HG03342 (cell line): ENCODE results near the gene NME5.
"Not testable (repeated sequence)": the region's sequence is repeated elsewhere in the genome, so short reads cannot be mapped to it uniquely, and the experiment has no call there.

ENCODE experiments used
- ATAC-seq: cut with Tn5 transposase; IDR thresholded peaks from one replicate; pipeline ENCODE4 v1.9.1; 2021; ENCODE audit warnings: mild to moderate bottlenecking, moderate library complexity; ENCODE audit not compliant: unreplicated experiment

The NME5 gene

GRCh38 chr5:138083702-138084101 is 55.5 kb downstream of the NME5 start, which contains the start of gene WNT8A:
WNT8A (plus strand) TSS chr5:138084033; CDS start chr5:138084128, 95 bp downstream.
- no peak for ATAC-seq

DNA sequence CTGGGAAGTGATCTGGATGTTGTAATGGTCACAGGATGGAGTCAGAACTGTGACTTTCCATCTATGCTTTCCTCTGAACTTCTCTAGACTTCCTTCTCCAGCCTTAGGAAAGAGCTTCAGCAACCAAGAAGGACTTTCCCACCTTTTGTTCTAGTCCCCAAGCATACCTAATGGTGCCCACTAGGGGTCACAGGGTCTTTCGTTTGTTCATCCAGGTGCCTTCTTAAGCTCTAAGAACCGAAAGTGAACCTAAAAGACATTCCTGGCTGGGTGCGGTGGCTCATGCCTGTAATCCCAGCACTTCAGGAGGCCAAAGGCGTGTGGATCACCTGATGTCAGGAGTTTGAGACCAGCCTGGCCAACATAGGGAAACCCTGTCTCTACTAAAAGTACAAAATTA is 57.2 kb downstream of the NME5 start:
- ATAC-seq, result no peak

DNA sequence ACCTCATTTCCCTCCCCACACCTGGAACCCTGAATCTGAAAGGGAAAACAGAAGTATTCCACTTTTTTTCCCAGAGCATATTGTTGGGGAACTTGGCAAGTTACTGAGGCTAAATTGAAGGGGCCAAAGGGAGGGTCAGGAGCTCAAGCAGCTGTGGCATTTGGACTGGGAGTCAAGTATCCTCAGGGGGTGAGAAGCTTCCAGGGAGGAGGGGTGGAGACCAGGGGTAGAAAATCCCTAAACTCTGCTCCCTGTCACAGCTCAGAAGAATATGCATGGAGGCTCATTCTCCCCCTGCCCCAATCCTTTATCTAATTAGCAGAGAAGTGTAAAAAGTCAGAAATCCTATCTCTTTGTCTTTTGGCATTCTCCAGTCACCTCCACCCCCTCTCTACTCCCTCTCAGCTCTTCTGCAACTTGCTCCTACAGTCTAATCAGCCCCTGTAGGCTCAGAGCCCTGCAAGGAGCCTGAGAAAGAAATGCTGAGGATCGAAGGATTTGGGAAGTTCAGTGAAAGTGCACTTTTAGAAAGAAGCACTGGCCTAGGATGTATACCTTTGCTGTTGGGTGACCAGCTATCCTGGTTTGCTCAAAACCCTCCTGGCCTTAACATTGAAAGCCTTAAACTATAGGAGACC is 61.1 kb downstream of the NME5 start:
- no peak for ATAC-seq

- no peak for ATAC-seq
Observed at GRCh38 chr5:138077064-138077696, 62.0 kb downstream of the NME5 start.

DNA sequence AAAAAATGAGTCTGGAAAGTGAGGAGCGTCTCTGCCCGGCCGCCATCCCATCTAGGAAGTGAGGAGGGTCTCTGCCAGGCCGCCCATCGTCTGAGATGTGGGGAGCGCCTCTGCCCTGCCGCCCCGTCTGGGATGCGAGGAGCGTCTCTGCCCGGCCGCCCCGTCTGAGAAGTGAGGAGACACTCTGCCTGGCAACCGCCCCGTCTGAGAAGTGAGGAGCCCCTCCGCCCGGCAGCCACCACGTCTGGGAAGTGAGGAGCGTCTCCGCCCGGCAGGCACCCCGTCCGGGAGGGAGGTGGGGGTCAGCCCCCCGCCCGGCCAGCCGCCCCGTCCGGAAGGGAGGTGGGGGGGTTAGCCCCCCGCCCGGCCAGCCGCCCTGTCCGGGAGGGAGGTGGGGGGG is 69.2 kb downstream of the NME5 start:
- ATAC-seq, result not testable (repeated sequence)

DNA sequence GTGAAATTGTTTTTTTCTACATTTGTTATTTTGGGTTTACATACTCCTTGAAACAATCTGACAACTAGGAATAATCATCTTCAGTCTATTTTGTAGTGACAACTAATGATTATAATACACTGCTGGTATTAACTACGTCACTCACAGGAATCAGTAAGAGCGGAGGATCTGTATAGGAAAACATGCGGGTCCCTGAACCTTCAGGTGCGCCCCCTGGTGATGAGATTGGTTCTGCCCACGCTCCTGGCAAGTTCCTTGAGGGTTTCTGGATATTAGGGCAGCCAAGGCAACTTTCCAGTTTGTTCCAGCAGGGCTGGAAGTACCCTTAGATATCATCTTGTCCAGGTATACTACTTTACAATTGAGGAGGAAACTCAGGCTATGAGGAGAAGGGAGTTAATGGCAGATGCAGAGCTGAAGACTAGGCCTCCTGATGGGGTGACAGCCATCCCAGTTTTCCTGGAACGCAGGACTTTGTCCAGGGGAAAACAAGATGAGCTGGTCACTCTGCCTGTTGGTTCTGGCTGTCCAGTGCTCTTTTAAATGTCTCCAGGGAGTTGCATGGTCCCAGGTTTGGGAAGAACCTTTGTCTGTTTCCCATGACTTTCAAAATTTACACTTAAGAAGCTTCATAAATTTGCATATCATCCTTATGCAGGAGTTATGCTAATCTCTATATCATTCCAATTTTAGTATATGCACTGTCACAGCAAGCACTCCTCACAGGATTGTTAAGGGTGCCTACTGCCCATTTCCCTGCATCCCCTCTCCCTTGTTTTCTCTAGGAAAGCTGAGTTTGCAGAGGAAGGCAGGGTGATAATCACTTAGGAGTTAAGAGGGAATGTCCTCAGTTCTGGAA is 70.3 kb downstream of the NME5 start:
- ATAC-seq, result no peak

DNA sequence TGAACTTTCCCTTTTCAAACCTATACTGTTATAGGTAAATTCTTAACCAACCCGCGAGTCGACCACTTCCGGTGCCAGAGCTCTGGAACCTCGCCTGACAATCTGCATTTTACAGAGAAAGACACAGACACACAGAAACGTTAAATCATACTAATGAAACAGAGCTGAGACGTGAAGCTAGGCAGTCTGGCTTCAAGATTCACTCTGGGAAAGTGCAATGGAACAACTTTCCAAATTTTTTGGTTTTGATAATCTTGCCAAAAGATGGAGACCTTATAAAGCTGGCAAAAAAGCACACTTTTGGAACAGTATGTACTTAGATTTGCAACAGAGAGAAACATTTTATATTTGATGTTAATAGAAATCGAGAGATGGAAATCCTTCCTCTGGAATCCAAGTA is 71.3 kb downstream of the NME5 start:
- no peak for ATAC-seq
